K562 (cell line): ENCODE data around the gene SPARC. TPM values are rescaled to one million over a fixed set of nuclear protein-coding genes. Genes with fewer than 3 reads are reported as not detected.

ENCODE experiments used
- ATAC-seq: fragments of 200-7000 bp; cut with Tn5 transposase; 3 replicates; pipeline ENCODE4 v1.9.1; 2020; ENCODE audit warnings: moderate library complexity
- BruUV-seq: library from RNA; stranded (reverse); fragments of 400-500 nt; replicated peaks from 2 replicates; lab custom pipeline; 2021; lab: Mats Ljungman, UMichigan
- CTCF ChIA-PET: fragments of 300-600 bp; formaldehyde crosslinking; extraction: SDS; loops from one replicate; lab custom pipeline; 2021; ENCODE audit warnings: low intra/inter-chr PET ratio; lab: Yijun Ruan, JAX
- POLR2A ChIA-PET: fragments of 300-600, 350-650 bp; sonication (Branson Sonifier 250); formaldehyde crosslinking; extraction: SDS; loops from one replicate; lab custom pipeline; 2021; ENCODE audit warnings: antibody characterized with exemption, inconsistent platforms; lab: Yijun Ruan, JAX
- DNase-seq, 4 experiments: peaks; one replicate each; pipeline versions ENCODE4 v3.0.0 to v3.0.0-alpha.2; 2011 to 2018; ENCODE audit warnings: low spot score in 3 of 4, mixed read lengths in 3 of 4; ENCODE audit errors: extremely low read depth in 1 of 4
- FAIRE-seq: peaks from 2 replicates; lab custom pipeline; 2011; peaks lifted over from hg19 to GRCh38; lab: Jason Lieb, UNC
- H2AFZ ChIP-seq: 2 replicates; pipeline ENCODE4 v1.6.0; 2011; ENCODE audit warnings: low read depth, low read length, control low read depth, inconsistent platforms
- H3K27ac ChIP-seq: fragments of 200-600 bp; 3 replicates; pipeline ENCODE4 v1.8.0; 2011; ENCODE audit warnings: low read depth, mild to moderate bottlenecking, control low read depth, inconsistent platforms, low read length, moderate library complexity, mixed read lengths; ENCODE audit errors: extremely low read depth
- H3K27me3 ChIP-seq, 2 experiments: fragments of 300-600 bp in 1 of 2; 2 replicates in 1 of 2; 3 replicates in 1 of 2; pipeline versions ENCODE4 v1.6.0 to v1.8.0; 2011; ENCODE audit warnings: inconsistent platforms in 2 of 2, low read length in 2 of 2, mild to moderate bottlenecking in 1 of 2, mixed read lengths in 1 of 2, moderate library complexity in 1 of 2; ENCODE audit not compliant: control insufficient read depth in 2 of 2, insufficient read depth in 2 of 2
- H3K36me3 ChIP-seq: fragments of 300-600 bp; 3 replicates; pipeline ENCODE4 v1.8.0; 2011; ENCODE audit warnings: mild to moderate bottlenecking, low read length, inconsistent platforms; ENCODE audit not compliant: control insufficient read depth, insufficient read depth
- H3K4me1 ChIP-seq, 2 experiments: fragments of 200-600 bp in 1 of 2; replicated peaks in 1 of 2; 2 replicates in 1 of 2; 3 replicates in 1 of 2; pipeline versions ENCODE4 v1.5.1 to v1.8.0; 2011; ENCODE audit warnings: inconsistent platforms in 2 of 2, low read length in 2 of 2, mild to moderate bottlenecking in 1 of 2, mixed read lengths in 1 of 2, moderate library complexity in 1 of 2; ENCODE audit not compliant: control insufficient read depth in 2 of 2, insufficient read depth in 2 of 2
- H3K4me2 ChIP-seq: 2 replicates; pipeline ENCODE4 v1.6.1; 2011; ENCODE audit warnings: low read length, control low read depth, inconsistent platforms, mixed read lengths; ENCODE audit not compliant: insufficient read depth
- H3K4me3 ChIP-seq: fragments of 200-600 bp; sonication (generic), shearing (Covaris generic); 2 replicates; pipeline ENCODE4 v1.5.1; 2016; ENCODE audit warnings: control low read depth, inconsistent platforms
- H3K79me2 ChIP-seq: fragments of 200-600 bp; 3 replicates; pipeline ENCODE4 v1.8.0; 2011; ENCODE audit warnings: low read length, inconsistent platforms; ENCODE audit not compliant: control insufficient read depth, insufficient read depth
- H3K9ac ChIP-seq, 2 experiments: 2 replicates each; pipeline versions ENCODE4 v1.6.0 to v1.6.1; 2011; ENCODE audit warnings: low read depth in 2 of 2, low read length in 2 of 2, control low read depth in 1 of 2, inconsistent platforms in 1 of 2, mild to moderate bottlenecking in 1 of 2, mixed read lengths in 1 of 2; ENCODE audit not compliant: insufficient read depth in 1 of 2
- H3K9me1 ChIP-seq: one replicate; pipeline ENCODE4 v1.6.0; 2011; ENCODE audit warnings: inconsistent platforms, mild to moderate bottlenecking, low read length, moderate library complexity; ENCODE audit not compliant: control insufficient read depth, insufficient read depth
- H3K9me3 ChIP-seq: replicated peaks from 2 replicates; pipeline ENCODE4 v1.5.1; 2011; ENCODE audit warnings: low read depth, low read length, inconsistent platforms; ENCODE audit not compliant: control insufficient read depth, insufficient read depth
- H4K20me1 ChIP-seq: replicated peaks from 2 replicates; pipeline ENCODE4 v1.6.1; 2011; ENCODE audit warnings: low read length, inconsistent platforms, mixed read lengths; ENCODE audit not compliant: control insufficient read depth, insufficient read depth
- ASH1L ChIP-seq: fragments of 450-650 bp; IDR thresholded peaks from 2 replicates; pipeline ENCODE4 v1.6.1; 2018; ENCODE audit warnings: borderline replicate concordance, mild to moderate bottlenecking, low read depth; ENCODE audit not compliant: partially characterized antibody
- ATF1 ChIP-seq, 2 experiments: fragments of 450-650 bp in 1 of 2; IDR thresholded peaks; 2 replicates each; pipeline ENCODE4 v1.6.1; 2016; ENCODE audit warnings: missing compliant biosample characterization in 1 of 2, missing genetic modification characterization in 1 of 2
- CREB1 ChIP-seq, 2 experiments: sonication (generic) in 1 of 2; formaldehyde crosslinking in 1 of 2; IDR thresholded peaks; 2 replicates each; pipeline versions ENCODE4 v1.6.1 to v1.8.0; 2012 to 2022; ENCODE audit warnings: inconsistent platforms in 1 of 2, mild to moderate bottlenecking in 1 of 2, missing genetic modification reagents in 1 of 2, moderate library complexity in 1 of 2
- ERF ChIP-seq: fragments of 450-650 bp; formaldehyde crosslinking; IDR thresholded peaks from 2 replicates; pipeline ENCODE4 v1.4.0; 2020; ENCODE audit warnings: mild to moderate bottlenecking, mixed read lengths
- GTF2A2 ChIP-seq: IDR thresholded peaks from 2 replicates; pipeline ENCODE4 v1.6.1; 2016; ENCODE audit warnings: mild to moderate bottlenecking, missing genetic modification characterization, missing compliant biosample characterization
- ILK ChIP-seq: fragments of 450-650 bp; IDR thresholded peaks from 2 replicates; pipeline ENCODE4 v1.6.1; 2016; ENCODE audit warnings: missing genetic modification characterization, low read depth, mild to moderate bottlenecking, missing compliant biosample characterization, moderate library complexity, borderline replicate concordance
- MAFF ChIP-seq: IDR thresholded peaks from 2 replicates; pipeline ENCODE4 v1.6.1; 2012; ENCODE audit warnings: low read length, improper control_type of control experiment
- RFX5 ChIP-seq: IDR thresholded peaks from 2 replicates; pipeline ENCODE4 v1.6.1; 2011; ENCODE audit warnings: low read depth, mild to moderate bottlenecking, improper control_type of control experiment, low read length
- TARDBP ChIP-seq: fragments of 450-650 bp; IDR thresholded peaks from 2 replicates; pipeline ENCODE4 v1.6.1; 2016
- ZNF551 ChIP-seq: fragments of 250-450 bp; sonication (Bioruptor Pico); IDR thresholded peaks from 2 replicates; pipeline ENCODE4 v1.5.0; 2021; ENCODE audit warnings: mild to moderate bottlenecking, moderate library complexity
- ZNF717 ChIP-seq: fragments of 250-450 bp; sonication (Bioruptor Pico); IDR thresholded peaks from 2 replicates; pipeline ENCODE4 v1.5.0; 2021
- WGBS: fragments of 100-300 bp; shearing (Covaris generic); methylation state at CpG from one replicate; pipeline ENCODE4 v1.1.6; 2016; ENCODE audit warnings: low coverage, mixed read lengths; ENCODE audit not compliant: insufficient coverage; ENCODE audit errors: missing lambda C conversion rate; 5-methylcytosine and 5-hydroxymethylcytosine counted together
- in situ Hi-C: fragments of 300-500 bp; cut with MboI; formaldehyde crosslinking; loops from 4 replicates; pipeline ENCODE4 v1.15.0; 2018; ENCODE audit warnings: inconsistent platforms, mixed read lengths
- intact Hi-C: fragments of 100-400 bp; cut with micrococcal nuclease; formaldehyde crosslinking; loops from 2 replicates; pipeline ENCODE4 v1.14.2; 2022
- polyA plus RNA-seq, 8 experiments: library from polyadenylated mRNA; depleted of rRNA in 4 of 8; stranded (reverse) in 5 of 8; unstranded in 3 of 8; fragments of >200 nt; fragmentation: Nextera tagmentation in 2 of 8; fragmentation: Illumina TruSeq in 1 of 8; extraction: Ambion mirVana in 2 of 8; extraction: Trizol in 1 of 8; gene quantifications; 2 replicates each; pipeline versions ENCODE4 v1.2.1 to v1.2.3, GENCODE V29; 2011 to 2014; ENCODE audit warnings: inconsistent platforms in 1 of 8, missing spikeins in 1 of 8
- total RNA-seq, 7 experiments: library from RNA; depleted of rRNA in 6 of 7; stranded (reverse); fragments of >200 nt in 6 of 7; fragmentation: Illumina TruSeq in 2 of 7; extraction: Trizol in 2 of 7; gene quantifications; 2 replicates each; pipeline versions ENCODE4 v1.2.1 to v1.2.3, GENCODE V29; 2011 to 2021; ENCODE audit warnings: low replicate concordance in 1 of 7
- TF ChIP-seq, protein P1 (sequence below): sonication (generic); formaldehyde crosslinking; IDR thresholded peaks from 2 replicates; pipeline ENCODE4 v1.8.0; 2022; ENCODE audit warnings: mild to moderate bottlenecking, missing genetic modification reagents
- TF ChIP-seq, protein P2 (sequence below): fragments of 450-650 bp; IDR thresholded peaks from 2 replicates; pipeline ENCODE4 v1.6.1; 2016; ENCODE audit warnings: antibody characterized with exemption
- TF ChIP-seq, protein P3 (sequence below): fragments of 450-650 bp; formaldehyde crosslinking; IDR thresholded peaks from 2 replicates; pipeline ENCODE4 v1.4.0; 2020; ENCODE audit warnings: mild to moderate bottlenecking, moderate library complexity
- TF ChIP-seq, protein P4 (sequence below): fragments of 450-650 bp; IDR thresholded peaks from 2 replicates; pipeline ENCODE4 v1.7.1; 2018; ENCODE audit warnings: mild to moderate bottlenecking, low read depth; ENCODE audit not compliant: partially characterized antibody

SPARC gene
- total and polyA plus RNA-seq, 9 of the 15 experiments (the other 6 are each of a cell fraction or from before 2014, with no cell fraction given), result 6.1 to 35.6 (median 12.2) TPM

DNA sequence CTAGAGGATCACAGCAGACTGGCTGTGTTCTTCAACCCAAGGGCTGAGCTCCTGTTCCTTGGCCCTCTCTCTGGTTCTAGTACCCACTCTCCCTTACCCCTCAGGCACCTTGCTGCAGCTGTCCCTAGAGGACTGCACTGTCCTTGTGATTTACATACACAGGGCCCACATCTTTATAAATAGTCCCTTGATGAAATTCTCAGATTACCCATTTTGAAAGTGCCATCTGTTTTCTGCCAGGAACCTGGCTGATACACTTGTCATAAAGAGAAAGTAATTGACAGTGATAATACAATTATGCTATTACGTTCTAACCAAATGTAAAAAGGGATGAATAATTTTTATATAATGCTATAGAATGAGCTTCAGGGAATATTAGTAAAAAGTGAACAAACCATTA, 16.5 kb upstream of the SPARC start:
- no peak for DNase-seq
- Histone ChIP-seq H3K9me1 (no peaks in the 10 kb centered on the region), H3K4me1 (peaks cover 0 to 3% of the 10 kb centered on the region in 2 experiments; a peak in 2 of 5 replicates), H3K9me3 (no peaks in the 10 kb centered on the region), H2AFZ (no peak overlapping the region), H3K36me3 (no peaks in the 10 kb centered on the region), H3K4me3 (no peak overlapping the region), H3K27me3 (no peaks in the 10 kb centered on the region), H3K9ac (no peak overlapping the region), H3K27ac (no peak overlapping the region), H4K20me1 (no peaks in the 10 kb centered on the region), H3K79me2 (no peaks in the 10 kb centered on the region), H3K4me2 (no peak overlapping the region)
- TF ChIP-seq, protein P1, sequence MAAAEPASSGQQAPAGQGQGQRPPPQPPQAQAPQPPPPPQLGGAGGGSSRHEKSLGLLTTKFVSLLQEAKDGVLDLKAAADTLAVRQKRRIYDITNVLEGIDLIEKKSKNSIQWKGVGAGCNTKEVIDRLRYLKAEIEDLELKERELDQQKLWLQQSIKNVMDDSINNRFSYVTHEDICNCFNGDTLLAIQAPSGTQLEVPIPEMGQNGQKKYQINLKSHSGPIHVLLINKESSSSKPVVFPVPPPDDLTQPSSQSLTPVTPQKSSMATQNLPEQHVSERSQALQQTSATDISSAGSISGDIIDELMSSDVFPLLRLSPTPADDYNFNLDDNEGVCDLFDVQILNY, result no peak
- TF ChIP-seq CREB1 (IDR thresholded peaks at IDR 0.05) (no peak), CREB1 (CRISPR knock-in tag; IDR thresholded peaks at IDR 0.05) (no peak), ZNF551 (CRISPR knock-in tag) (no peak), MAFF (no peak), RFX5 (no peak), ZNF717 (CRISPR knock-in tag) (no peak), GTF2A2 (tag) (no peak), ERF (CRISPR knock-in tag) (no peak), TARDBP (no peak), ATF1 (CRISPR knock-in tag; IDR thresholded peaks at IDR 0.05) (no peak), ATF1 (tag; IDR thresholded peaks at IDR 0.05) (no peak), ILK (tag) (no peak), ASH1L (no peak)
- TF ChIP-seq, protein P2, sequence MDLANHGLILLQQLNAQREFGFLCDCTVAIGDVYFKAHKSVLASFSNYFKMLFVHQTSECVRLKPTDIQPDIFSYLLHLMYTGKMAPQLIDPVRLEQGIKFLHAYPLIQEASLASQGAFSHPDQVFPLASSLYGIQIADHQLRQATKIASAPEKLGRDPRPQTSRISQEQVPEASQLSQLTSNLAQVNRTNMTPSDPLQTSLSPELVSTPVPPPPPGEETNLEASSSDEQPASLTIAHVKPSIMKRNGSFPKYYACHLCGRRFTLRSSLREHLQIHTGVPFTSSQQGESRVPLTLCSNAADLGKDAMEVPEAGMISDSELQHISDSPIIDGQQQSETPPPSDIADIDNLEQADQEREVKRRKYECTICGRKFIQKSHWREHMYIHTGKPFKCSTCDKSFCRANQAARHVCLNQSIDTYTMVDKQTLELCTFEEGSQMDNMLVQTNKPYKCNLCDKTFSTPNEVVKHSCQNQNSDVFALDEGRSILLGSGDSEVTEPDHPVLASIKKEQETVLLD, result no peak
- TF ChIP-seq, protein P3, sequence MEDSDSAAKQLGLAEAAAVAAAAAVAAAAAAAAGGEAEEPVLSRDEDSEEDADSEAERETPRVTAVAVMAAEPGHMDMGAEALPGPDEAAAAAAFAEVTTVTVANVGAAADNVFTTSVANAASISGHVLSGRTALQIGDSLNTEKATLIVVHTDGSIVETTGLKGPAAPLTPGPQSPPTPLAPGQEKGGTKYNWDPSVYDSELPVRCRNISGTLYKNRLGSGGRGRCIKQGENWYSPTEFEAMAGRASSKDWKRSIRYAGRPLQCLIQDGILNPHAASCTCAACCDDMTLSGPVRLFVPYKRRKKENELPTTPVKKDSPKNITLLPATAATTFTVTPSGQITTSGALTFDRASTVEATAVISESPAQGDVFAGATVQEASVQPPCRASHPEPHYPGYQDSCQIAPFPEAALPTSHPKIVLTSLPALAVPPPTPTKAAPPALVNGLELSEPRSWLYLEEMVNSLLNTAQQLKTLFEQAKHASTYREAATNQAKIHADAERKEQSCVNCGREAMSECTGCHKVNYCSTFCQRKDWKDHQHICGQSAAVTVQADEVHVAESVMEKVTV (CRISPR knock-in tag), result no peak
- TF ChIP-seq, protein P4, sequence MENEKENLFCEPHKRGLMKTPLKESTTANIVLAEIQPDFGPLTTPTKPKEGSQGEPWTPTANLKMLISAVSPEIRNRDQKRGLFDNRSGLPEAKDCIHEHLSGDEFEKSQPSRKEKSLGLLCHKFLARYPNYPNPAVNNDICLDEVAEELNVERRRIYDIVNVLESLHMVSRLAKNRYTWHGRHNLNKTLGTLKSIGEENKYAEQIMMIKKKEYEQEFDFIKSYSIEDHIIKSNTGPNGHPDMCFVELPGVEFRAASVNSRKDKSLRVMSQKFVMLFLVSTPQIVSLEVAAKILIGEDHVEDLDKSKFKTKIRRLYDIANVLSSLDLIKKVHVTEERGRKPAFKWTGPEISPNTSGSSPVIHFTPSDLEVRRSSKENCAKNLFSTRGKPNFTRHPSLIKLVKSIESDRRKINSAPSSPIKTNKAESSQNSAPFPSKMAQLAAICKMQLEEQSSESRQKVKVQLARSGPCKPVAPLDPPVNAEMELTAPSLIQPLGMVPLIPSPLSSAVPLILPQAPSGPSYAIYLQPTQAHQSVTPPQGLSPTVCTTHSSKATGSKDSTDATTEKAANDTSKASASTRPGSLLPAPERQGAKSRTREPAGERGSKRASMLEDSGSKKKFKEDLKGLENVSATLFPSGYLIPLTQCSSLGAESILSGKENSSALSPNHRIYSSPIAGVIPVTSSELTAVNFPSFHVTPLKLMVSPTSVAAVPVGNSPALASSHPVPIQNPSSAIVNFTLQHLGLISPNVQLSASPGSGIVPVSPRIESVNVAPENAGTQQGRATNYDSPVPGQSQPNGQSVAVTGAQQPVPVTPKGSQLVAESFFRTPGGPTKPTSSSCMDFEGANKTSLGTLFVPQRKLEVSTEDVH, result no peak
- no TSS peak for BruUV-seq
- ChIA-PET POLR2A (interaction anchor here (0.9 kb wide), 1 partner anchor 16 kb away, joined by 3 read pairs; the partner anchor contains the start of gene SPARC), CTCF (no interaction called here)
- WGBS, result 33% methylated on average over 1 of the region's 1 CpG
- in situ Hi-C loops (no loop called here), intact Hi-C loops (no loop called here)
- no peak for ATAC-seq
- FAIRE-seq, result no peak
